H1 (cell line): ENCODE data around the gene SEMA3B. TPM values are rescaled to one million over a fixed set of nuclear protein-coding genes. Genes with fewer than 3 reads are reported as not detected.

ENCODE experiments used
- CTCF ChIA-PET: fragments of 300-600 bp; sonication (Branson Sonifier 250); formaldehyde crosslinking; loops from one replicate; lab custom pipeline; 2021; ENCODE audit not compliant: partially characterized antibody; lab: Charles Lee
- POLR2A ChIA-PET: fragments of 300-600 bp; sonication (Branson Sonifier 250); formaldehyde crosslinking; loops from one replicate; lab custom pipeline; 2021; ENCODE audit warnings: inconsistent platforms; ENCODE audit not compliant: partially characterized antibody; lab: Charles Lee
- DNase-seq, 2 experiments: peaks; one replicate each; pipeline versions ENCODE4 v3.0.0 to v3.0.0-alpha.2; 2010 to 2022; ENCODE audit warnings: low spot score in 2 of 2, low read depth in 1 of 2, mixed read lengths in 1 of 2
- FAIRE-seq: peaks from 2 replicates; lab custom pipeline; 2011; peaks lifted over from hg19 to GRCh38; lab: Jason Lieb, UNC
- H2AFZ ChIP-seq: 2 replicates; pipeline ENCODE4 v1.8.1; 2012; ENCODE audit warnings: low read length, inconsistent platforms
- H2AK5ac ChIP-seq: 2 replicates; pipeline ENCODE4 v1.6.1; 2013; ENCODE audit warnings: low read depth, low read length
- H2BK120ac ChIP-seq: replicated peaks from 2 replicates; pipeline ENCODE3; 2013; ENCODE audit warnings: low read depth, low read length, inconsistent platforms
- H2BK12ac ChIP-seq: 2 replicates; pipeline ENCODE4 v1.6.1; 2013; ENCODE audit warnings: low read depth, low read length
- H2BK15ac ChIP-seq: 2 replicates; pipeline ENCODE4 v1.6.1; 2013; ENCODE audit warnings: low read length
- H2BK20ac ChIP-seq: 2 replicates; pipeline ENCODE4 v1.6.1; 2013; ENCODE audit warnings: low read length
- H2BK5ac ChIP-seq: 2 replicates; pipeline ENCODE4 v1.6.1; 2013; ENCODE audit warnings: low read depth, low read length
- H3K14ac ChIP-seq: 2 replicates; pipeline ENCODE4 v1.6.1; 2013; ENCODE audit warnings: inconsistent platforms; ENCODE audit not compliant: insufficient read length
- H3K18ac ChIP-seq: 2 replicates; pipeline ENCODE4 v1.6.1; 2013; ENCODE audit warnings: low read length; ENCODE audit errors: extremely low read depth
- H3K23ac ChIP-seq: 2 replicates; pipeline ENCODE4 v1.6.1; 2013; ENCODE audit warnings: inconsistent platforms; ENCODE audit not compliant: insufficient read length
- H3K23me2 ChIP-seq: 2 replicates; pipeline ENCODE4 v1.6.1; 2013; ENCODE audit warnings: low read depth, low read length
- H3K27ac ChIP-seq: 2 replicates; pipeline ENCODE4 v1.6.1; 2011; ENCODE audit warnings: low read depth, low read length, inconsistent platforms
- H3K27me3 ChIP-seq, 4 experiments: replicated peaks in 1 of 4; 1 replicate in 1 of 4; 2 replicates in 3 of 4; pipeline versions ENCODE4 v1.6.1 to v1.8.1; 2011 to 2013; ENCODE audit warnings: low read length in 3 of 4, mild to moderate bottlenecking in 3 of 4, inconsistent platforms in 2 of 4, mixed read lengths in 2 of 4, moderate library complexity in 1 of 4; ENCODE audit not compliant: control insufficient read depth in 3 of 4, insufficient read depth in 3 of 4; ENCODE audit errors: extremely low read depth in 1 of 4
- H3K36me3 ChIP-seq, 4 experiments: 2 replicates each; pipeline versions ENCODE4 v1.6.1 to v1.8.1; 2011 to 2013; ENCODE audit warnings: mild to moderate bottlenecking in 4 of 4, low read length in 3 of 4, moderate library complexity in 2 of 4, control low read depth in 1 of 4, inconsistent platforms in 1 of 4; ENCODE audit not compliant: insufficient read depth in 4 of 4, control insufficient read depth in 2 of 4
- H3K4ac ChIP-seq: replicated peaks from 2 replicates; pipeline ENCODE3; 2013; ENCODE audit warnings: low read length, low read depth, mixed read lengths, inconsistent platforms; ENCODE audit not compliant: insufficient read length
- H3K4me1 ChIP-seq, 4 experiments: replicated peaks in 1 of 4; 1 replicate in 1 of 4; 2 replicates in 3 of 4; pipeline versions ENCODE4 v1.6.1 to v1.8.1; 2011 to 2013; ENCODE audit warnings: low read length in 3 of 4, inconsistent platforms in 2 of 4, mixed read lengths in 1 of 4; ENCODE audit not compliant: insufficient read depth in 4 of 4, control insufficient read depth in 3 of 4
- H3K4me2 ChIP-seq, 2 experiments: 2 replicates each; pipeline versions ENCODE4 v1.6.1 to v1.8.1; 2011 to 2013; ENCODE audit warnings: low read depth in 2 of 2, low read length in 2 of 2, control low read depth in 1 of 2, inconsistent platforms in 1 of 2, mild to moderate bottlenecking in 1 of 2; ENCODE audit not compliant: insufficient read depth in 1 of 2
- H3K4me3 ChIP-seq, 4 experiments: fragments of 200-600, 300-600 bp in 1 of 4; sonication (generic), shearing (Covaris generic), sonication (Bioruptor Twin) in 1 of 4; 2 replicates each; pipeline versions ENCODE4 v1.5.1 to v1.8.1; 2011 to 2016; ENCODE audit warnings: low read length in 4 of 4, low read depth in 3 of 4, control low read depth in 2 of 4, inconsistent platforms in 2 of 4, mild to moderate bottlenecking in 2 of 4, mixed read lengths in 1 of 4, moderate library complexity in 1 of 4; ENCODE audit not compliant: insufficient read depth in 2 of 4; ENCODE audit errors: extremely low read depth in 1 of 4
- H3K56ac ChIP-seq: replicated peaks from 2 replicates; pipeline ENCODE3; 2013; ENCODE audit warnings: low read depth, mild to moderate bottlenecking, mixed read lengths, low read length, inconsistent platforms; ENCODE audit not compliant: insufficient read length
- H3K79me1 ChIP-seq: 2 replicates; pipeline ENCODE4 v1.6.1; 2013; ENCODE audit warnings: low read depth, low read length, control low read depth
- H3K79me2 ChIP-seq, 2 experiments: 2 replicates each; pipeline versions ENCODE4 v1.6.1 to v1.8.1; 2012 to 2013; ENCODE audit warnings: low read length in 2 of 2, mild to moderate bottlenecking in 2 of 2, inconsistent platforms in 1 of 2; ENCODE audit not compliant: insufficient read depth in 2 of 2, control insufficient read depth in 1 of 2
- H3K9ac ChIP-seq, 4 experiments: replicated peaks in 1 of 4; 1 replicate in 1 of 4; 2 replicates in 3 of 4; pipeline versions ENCODE4 v1.6.1 to v1.8.1; 2011 to 2013; ENCODE audit warnings: low read depth in 3 of 4, low read length in 3 of 4, control low read depth in 2 of 4, mild to moderate bottlenecking in 2 of 4, moderate library complexity in 2 of 4, inconsistent platforms in 1 of 4; ENCODE audit errors: extremely low read depth in 1 of 4
- H3K9me3 ChIP-seq, 2 experiments: 2 replicates each; pipeline versions ENCODE4 v1.6.1 to v1.8.1; 2012 to 2013; ENCODE audit warnings: mild to moderate bottlenecking in 2 of 2, moderate library complexity in 2 of 2, control low read depth in 1 of 2, inconsistent platforms in 1 of 2, low read depth in 1 of 2, low read length in 1 of 2, mixed read lengths in 1 of 2; ENCODE audit not compliant: insufficient read depth in 2 of 2
- H4K20me1 ChIP-seq, 2 experiments: replicated peaks in 1 of 2; 2 replicates each; pipeline versions ENCODE3 to v1.8.1; 2011 to 2013; ENCODE audit warnings: inconsistent platforms in 2 of 2, low read length in 2 of 2, mild to moderate bottlenecking in 1 of 2; ENCODE audit not compliant: insufficient read depth in 2 of 2, control insufficient read depth in 1 of 2
- H4K5ac ChIP-seq: 2 replicates; pipeline ENCODE4 v1.6.1; 2013; ENCODE audit warnings: low read length, low read depth, mixed read lengths, inconsistent platforms; ENCODE audit not compliant: insufficient read length
- H4K8ac ChIP-seq: 2 replicates; pipeline ENCODE4 v1.8.0; 2013; ENCODE audit warnings: mild to moderate bottlenecking, moderate library complexity, low read length, inconsistent platforms; ENCODE audit not compliant: insufficient read depth; ENCODE audit errors: extremely low read depth
- H4K91ac ChIP-seq: replicated peaks from 2 replicates; pipeline ENCODE3; 2013; ENCODE audit warnings: low read length, mixed read lengths, inconsistent platforms; ENCODE audit not compliant: insufficient read length
- CTBP2 ChIP-seq: IDR thresholded peaks from 2 replicates; pipeline ENCODE4 v1.7.0; 2011; ENCODE audit warnings: borderline replicate concordance, mild to moderate bottlenecking, moderate library complexity, mixed read lengths, low read length; ENCODE audit not compliant: insufficient read depth, insufficient read length
- EP300 ChIP-seq, 2 experiments: IDR thresholded peaks; 1 replicate in 1 of 2; 2 replicates in 1 of 2; pipeline ENCODE4 v1.6.1; 2011 to 2012; ENCODE audit warnings: low read depth in 2 of 2, low read length in 2 of 2, mild to moderate bottlenecking in 2 of 2, borderline replicate concordance in 1 of 2, inconsistent platforms in 1 of 2, moderate library complexity in 1 of 2
- GTF2F1 ChIP-seq: IDR thresholded peaks from 2 replicates; pipeline ENCODE4 v1.6.1; 2012; ENCODE audit warnings: low read depth, low read length, improper control_type of control experiment, borderline replicate concordance
- PHF8 ChIP-seq: fragments of 200-600 bp; sonication (generic); conservative IDR thresholded peaks from 2 replicates; pipeline ENCODE4 v1.7.1; 2012; ENCODE audit warnings: low read depth, mild to moderate bottlenecking, inconsistent platforms, low read length, moderate library complexity
- SIN3A ChIP-seq, 2 experiments: IDR thresholded peaks in 1 of 2; conservative IDR thresholded peaks in 1 of 2; 2 replicates each; pipeline ENCODE4 v1.6.1; 2011 to 2012; ENCODE audit warnings: low read length in 2 of 2, improper control_type of control experiment in 1 of 2, low read depth in 1 of 2, mild to moderate bottlenecking in 1 of 2
- SP4 ChIP-seq: IDR thresholded peaks from 2 replicates; pipeline ENCODE4 v1.6.1; 2012; ENCODE audit warnings: low read length, inconsistent platforms
- YY1 ChIP-seq: IDR thresholded peaks from 2 replicates; pipeline ENCODE4 v1.6.1; 2011; ENCODE audit warnings: low read depth, mild to moderate bottlenecking, low read length
- WGBS, 2 experiments: shearing (Covaris generic) in 1 of 2; methylation state at CpG; one replicate each; pipeline versions ENCODE4 v1.1.6 to v1.1.7; 2013 to 2015; ENCODE audit warnings: low lambda C conversion rate in 2 of 2, mixed read lengths in 2 of 2, inconsistent platforms in 1 of 2, low coverage in 1 of 2, missing lambda C conversion rate in 1 of 2; ENCODE audit not compliant: insufficient replicate concordance in 2 of 2, insufficient coverage in 1 of 2, insufficient read length in 1 of 2; ENCODE audit errors: extremely low coverage in 1 of 2, missing lambda C conversion rate in 1 of 2; 5-methylcytosine and 5-hydroxymethylcytosine counted together
- polyA plus RNA-seq, 7 experiments: library from polyadenylated mRNA; depleted of rRNA in 3 of 7; stranded (reverse) in 5 of 7; unstranded in 2 of 7; fragments of >200 nt in 5 of 7; fragments of 200-250 nt in 2 of 7; gene quantifications; 1 replicate in 5 of 7; 2 replicates in 1 of 7; 4 replicates in 1 of 7; pipeline versions ENCODE4 v1.2.1 to v1.2.3, GENCODE V29; 2011 to 2013; ENCODE audit warnings: missing spikeins in 2 of 7, mixed read lengths in 2 of 7
- total RNA-seq: library from RNA; stranded (reverse); fragmentation: NEBNext Ultra II Directional; extraction: Animal tissue kit (Norgen Biotek cat#: 25700); gene quantifications from 2 replicates; pipeline ENCODE4 v1.2.1, GENCODE V29; 2021
- TF ChIP-seq, protein P1 (sequence below): IDR thresholded peaks from 2 replicates; pipeline ENCODE4 v1.6.1; 2011; ENCODE audit warnings: low read length, improper control_type of control experiment

The SEMA3B gene
- total and polyA plus RNA-seq, 2 of the 8 experiments (the other 6 are each of a cell fraction or from before 2014, with no cell fraction given) = 3.0 to 4.7 TPM

DNA sequence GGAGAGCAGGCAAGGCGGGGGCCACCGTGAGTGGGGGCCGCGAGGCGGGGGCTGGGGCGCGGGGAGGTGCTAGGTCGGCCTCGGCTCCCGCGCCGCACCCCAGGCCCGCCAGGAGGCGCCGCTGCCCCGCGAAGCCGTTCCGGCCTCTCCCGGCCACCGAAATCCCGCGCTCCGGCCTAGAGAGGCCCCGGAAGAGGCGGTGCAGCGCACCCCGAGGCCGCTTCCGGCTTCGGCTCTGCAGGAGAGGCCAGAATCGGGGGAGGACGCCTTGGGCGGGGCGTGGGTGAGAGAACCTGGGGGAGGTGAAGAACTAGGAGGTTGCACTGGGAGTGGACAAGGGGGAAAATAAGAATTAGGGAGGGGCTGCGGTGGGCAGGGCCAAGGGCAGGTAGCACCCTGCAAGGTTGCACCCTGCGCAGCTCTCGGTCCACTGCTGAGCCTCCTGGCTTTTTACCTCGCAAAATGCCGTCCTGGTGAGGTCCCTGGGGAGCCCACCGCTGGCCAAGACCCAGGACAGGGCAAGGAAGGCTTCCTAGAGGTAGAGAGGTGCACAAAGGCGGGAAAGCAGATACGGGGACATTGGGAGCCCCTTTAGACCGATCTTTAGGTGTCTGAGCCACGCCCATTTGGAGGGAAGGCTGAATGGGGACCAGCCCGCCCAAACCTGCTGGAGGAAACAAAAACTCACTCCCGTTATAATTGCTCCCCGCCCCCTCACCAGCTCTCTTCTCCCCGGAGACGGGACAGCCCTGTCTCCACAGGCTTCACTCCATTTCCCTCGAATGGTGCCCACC lies 41.4 kb upstream of the SEMA3B start:
- Histone ChIP-seq H3K4ac (peak overlapping the region; percentile 28), H3K23me2 (peaks cover 13% of the 10 kb centered on the region; the same call in 1 of the 2 replicates), H3K56ac (peak overlapping the region; percentile 13), H3K79me1 (no peaks in the 10 kb centered on the region), H3K27ac (peak overlapping the region; percentile 86), H3K4me2 (peak overlapping the region; percentile 76 to 99), H4K5ac (peak overlapping the region; percentile 89), H3K9ac (peak overlapping the region; percentile 57 to 87 (median 80)), H2BK5ac (peak overlapping the region; percentile 97), H2BK20ac (0 out of 2 replicates have a peak overlapping the region, but pooled peaks have one; percentile 61), H3K4me1 (peaks cover 0 to 18% (median 6%) of the 10 kb centered on the region in 4 experiments; a peak in 6 of 7 replicates), H2AFZ (peak overlapping the region; percentile 19; the same call in 1 of the 2 replicates), H4K20me1 (no peaks in the 10 kb centered on the region), H3K23ac (no peak overlapping the region), H2AK5ac (no peak overlapping the region), H3K27me3 (peaks cover 0 to 3% (median 2%) of the 10 kb centered on the region in 4 experiments; a peak in 4 of 7 replicates), H3K4me3 (peak overlapping the region; percentile 51 to 88 (median 73)), H2BK12ac (peak overlapping the region; percentile 71; the same call in 1 of the 2 replicates), H2BK15ac (peak overlapping the region; percentile 96; the same call in 1 of the 2 replicates), H4K91ac (peak overlapping the region; percentile 94), H3K14ac (no peak overlapping the region), H3K36me3 (no peaks in the 10 kb centered on the region), H2BK120ac (no peak overlapping the region), H3K9me3 (no peaks in the 10 kb centered on the region), H3K18ac (peak overlapping the region; percentile 94), H3K79me2 (no peaks in the 10 kb centered on the region), H4K8ac (peak overlapping the region; percentile 92)
- WGBS, 2 experiments = 1% methylated on average over 44 of the region's 51 CpGs; no CpG with 5 or more reads in 1 of the 2 experiments
- ChIA-PET POLR2A (interaction anchor here (0.6 to 6.5 kb wide), 17 partner anchors 10 to 109 kb away, joined by 3 to 41 read pairs (median 7); partner anchors contain the start of genes GNAI2 and GNAT1), CTCF (interaction anchor here (1.2 to 48.1 kb wide), 12 partner anchors 10 to 105 kb away, joined by 3 to 2149 read pairs (median 7); partner anchors contain the start of genes GNAI2, GNAT1, LSMEM2 and SEMA3B)
- no peak for FAIRE-seq
- DNase-seq = peak; percentile 89 to 94
- TF ChIP-seq, protein P1, sequence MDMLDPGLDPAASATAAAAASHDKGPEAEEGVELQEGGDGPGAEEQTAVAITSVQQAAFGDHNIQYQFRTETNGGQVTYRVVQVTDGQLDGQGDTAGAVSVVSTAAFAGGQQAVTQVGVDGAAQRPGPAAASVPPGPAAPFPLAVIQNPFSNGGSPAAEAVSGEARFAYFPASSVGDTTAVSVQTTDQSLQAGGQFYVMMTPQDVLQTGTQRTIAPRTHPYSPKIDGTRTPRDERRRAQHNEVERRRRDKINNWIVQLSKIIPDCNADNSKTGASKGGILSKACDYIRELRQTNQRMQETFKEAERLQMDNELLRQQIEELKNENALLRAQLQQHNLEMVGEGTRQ = no peak
- peak in 1 of 2 experiments; percentile 12; a peak in 1 of 4 replicates for TF ChIP-seq SIN3A (conservative IDR thresholded peaks at IDR 0.05 in 1 of 2, IDR thresholded peaks at IDR 0.05 in 1 of 2; ENCODE audit: low read depth in 1 of 2, low read length in 2 of 2)
- TF ChIP-seq EP300 (IDR thresholded peaks at IDR 0.05; ENCODE audit: borderline replicate concordance in 1 of 2, low read depth in 2 of 2, low read length in 2 of 2) = no peak; a peak in 1 of 3 replicates
- TF ChIP-seq GTF2F1 = no peak
- TF ChIP-seq YY1 = no peak
- TF ChIP-seq PHF8 = peak; percentile 61; the same call in 1 of the 2 replicates
- TF ChIP-seq SP4 = no peak
- no peak for TF ChIP-seq CTBP2
